ENCODE measurements around the gene FAM98C.
"Not testable (repeated sequence)": the region's sequence is repeated elsewhere in the genome, so short reads cannot be mapped to it uniquely, and the experiment has no call there.

FAM98C gene

DNA sequence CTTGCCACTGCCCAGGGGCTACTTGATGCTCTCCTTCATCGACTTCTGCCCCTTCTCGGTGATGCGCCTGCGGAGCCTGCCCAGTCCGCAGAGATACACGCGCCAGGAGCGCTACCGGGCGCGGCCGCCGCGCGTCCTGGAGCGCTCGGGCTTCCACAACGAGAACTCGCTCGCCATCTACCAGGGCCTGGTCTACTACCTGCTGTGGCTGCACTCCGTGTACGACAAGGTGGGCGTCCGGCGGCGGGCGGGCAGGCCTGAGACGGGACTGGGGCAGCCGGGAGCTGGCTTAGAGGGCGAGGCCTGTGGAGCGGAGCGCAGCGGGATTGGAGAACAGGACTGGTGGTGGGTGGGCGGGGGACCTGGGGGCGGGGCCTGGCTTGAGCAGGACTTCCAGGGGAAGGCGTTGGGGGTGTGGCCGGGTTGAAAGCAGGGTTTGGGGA, 41.2 kb upstream of the FAM98C start:
- Histone ChIP-seq H3F3A (ENCODE audit: insufficient read depth, low read length) (no peaks in the 10 kb centered on the region), H4K20me1 (ENCODE audit: insufficient read depth, low read length) (no peaks in the 10 kb centered on the region), H3K9me3 (ENCODE audit: low read length) (no peaks in the 10 kb centered on the region), H3K36me3 (ENCODE audit: insufficient read depth, low read length) (no peaks in the 10 kb centered on the region), H3K4me2 (ENCODE audit: low read length) (peak overlapping the region; percentile 95), H3K9ac (ENCODE audit: low read length) (no peak overlapping the region; the same call in 1 of the 2 replicates), H3K27ac (ENCODE audit: low read depth, low read length, poor library complexity, severe bottlenecking) (no peak overlapping the region), H3K79me2 (ENCODE audit: insufficient read depth, low read length) (no peaks in the 10 kb centered on the region), H3K4me3 (ENCODE audit: low read depth, low read length, poor library complexity, severe bottlenecking) (peak overlapping the region; percentile 72), H2AFZ (ENCODE audit: low read length) (no peak overlapping the region), H3K4me1 (ENCODE audit: insufficient read depth, low read length, severe bottlenecking) (peaks cover 8% of the 10 kb centered on the region), H3K27me3 (ENCODE audit: insufficient read depth, low read length) (peaks cover 12% of the 10 kb centered on the region; the same call in 1 of the 2 replicates), H3K9me2 (ENCODE audit: low read depth, low read length) (no peaks in the 10 kb centered on the region)
- TF ChIP-seq, protein P1, sequence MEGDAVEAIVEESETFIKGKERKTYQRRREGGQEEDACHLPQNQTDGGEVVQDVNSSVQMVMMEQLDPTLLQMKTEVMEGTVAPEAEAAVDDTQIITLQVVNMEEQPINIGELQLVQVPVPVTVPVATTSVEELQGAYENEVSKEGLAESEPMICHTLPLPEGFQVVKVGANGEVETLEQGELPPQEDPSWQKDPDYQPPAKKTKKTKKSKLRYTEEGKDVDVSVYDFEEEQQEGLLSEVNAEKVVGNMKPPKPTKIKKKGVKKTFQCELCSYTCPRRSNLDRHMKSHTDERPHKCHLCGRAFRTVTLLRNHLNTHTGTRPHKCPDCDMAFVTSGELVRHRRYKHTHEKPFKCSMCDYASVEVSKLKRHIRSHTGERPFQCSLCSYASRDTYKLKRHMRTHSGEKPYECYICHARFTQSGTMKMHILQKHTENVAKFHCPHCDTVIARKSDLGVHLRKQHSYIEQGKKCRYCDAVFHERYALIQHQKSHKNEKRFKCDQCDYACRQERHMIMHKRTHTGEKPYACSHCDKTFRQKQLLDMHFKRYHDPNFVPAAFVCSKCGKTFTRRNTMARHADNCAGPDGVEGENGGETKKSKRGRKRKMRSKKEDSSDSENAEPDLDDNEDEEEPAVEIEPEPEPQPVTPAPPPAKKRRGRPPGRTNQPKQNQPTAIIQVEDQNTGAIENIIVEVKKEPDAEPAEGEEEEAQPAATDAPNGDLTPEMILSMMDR (IDR thresholded peaks at IDR 0.05; ENCODE audit: low read length): no peak
- TF ChIP-seq EZH2 (IDR thresholded peaks at IDR 0.05; ENCODE audit: borderline replicate concordance, low read length): no peak

DNA sequence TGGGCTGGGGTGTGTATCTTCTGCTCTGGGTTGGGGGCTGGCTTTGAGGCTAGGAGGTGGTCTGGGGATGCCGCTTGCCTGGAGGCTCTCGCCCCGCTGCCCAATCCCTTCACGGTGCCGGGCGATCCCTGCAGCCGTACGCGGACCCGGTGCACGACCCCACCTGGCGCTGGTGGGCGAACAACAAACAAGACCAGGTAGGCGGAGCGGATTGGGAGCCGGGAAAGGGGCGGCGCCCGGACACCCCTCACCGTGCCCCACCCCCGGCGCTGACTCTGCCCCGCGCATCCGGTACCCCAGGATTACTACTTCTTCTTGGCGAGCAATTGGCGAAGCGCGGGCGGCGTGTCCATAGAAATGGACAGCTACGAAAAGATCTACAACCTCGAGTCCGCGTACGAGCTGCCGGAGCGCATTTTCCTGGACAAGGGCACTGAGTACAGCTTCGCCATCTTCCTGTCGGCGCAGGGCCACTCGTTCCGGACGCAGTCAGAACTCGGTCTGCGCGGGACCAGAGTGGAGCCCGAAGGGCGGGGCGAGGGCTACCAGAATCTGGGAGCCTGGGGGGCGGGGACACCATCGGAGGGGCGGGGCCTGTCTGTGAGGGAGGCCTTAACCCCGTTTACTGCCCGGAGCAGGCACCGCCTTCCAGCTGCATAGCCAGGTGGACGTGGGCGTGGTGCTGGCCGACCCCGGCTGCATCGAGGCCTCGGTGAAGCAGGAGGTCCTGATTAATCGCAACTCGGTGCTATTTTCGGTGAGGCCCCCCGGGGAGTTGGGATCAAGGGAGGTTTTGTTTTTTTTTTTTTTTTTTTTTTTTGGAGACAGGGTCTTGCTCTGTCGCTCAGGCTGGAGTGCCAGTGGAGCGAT, 40.6 kb upstream of the FAM98C start:
- H3K4me3 ChIP-seq (ENCODE audit: low read depth, low read length, poor library complexity, severe bottlenecking): peak overlapping the region; percentile 72
- no peaks in the 10 kb centered on the region for H3K9me3 ChIP-seq (ENCODE audit: low read length)
- peak overlapping the region; percentile 39; the same call in 1 of the 2 replicates for H3K9ac ChIP-seq (ENCODE audit: low read length)
- no peaks in the 10 kb centered on the region for H3F3A ChIP-seq (ENCODE audit: insufficient read depth, low read length)
- TF ChIP-seq EZH2 (IDR thresholded peaks at IDR 0.05; ENCODE audit: borderline replicate concordance, low read length): no peak
- TF ChIP-seq, protein P1 (IDR thresholded peaks at IDR 0.05; ENCODE audit: low read length): no peak
- H3K4me2 ChIP-seq (ENCODE audit: low read length): peak overlapping the region; percentile 95
- H3K4me1 ChIP-seq (ENCODE audit: insufficient read depth, low read length, severe bottlenecking): peaks cover 8% of the 10 kb centered on the region
- no peaks in the 10 kb centered on the region for H3K9me2 ChIP-seq (ENCODE audit: low read depth, low read length)
- H3K27ac ChIP-seq (ENCODE audit: low read depth, low read length, poor library complexity, severe bottlenecking): no peak overlapping the region
- H3K36me3 ChIP-seq (ENCODE audit: insufficient read depth, low read length): no peaks in the 10 kb centered on the region
- peaks cover 12% of the 10 kb centered on the region; the same call in 1 of the 2 replicates for H3K27me3 ChIP-seq (ENCODE audit: insufficient read depth, low read length)
- H3K79me2 ChIP-seq (ENCODE audit: insufficient read depth, low read length): no peaks in the 10 kb centered on the region
- no peak overlapping the region for H2AFZ ChIP-seq (ENCODE audit: low read length)
- no peaks in the 10 kb centered on the region for H4K20me1 ChIP-seq (ENCODE audit: insufficient read depth, low read length)

DNA sequence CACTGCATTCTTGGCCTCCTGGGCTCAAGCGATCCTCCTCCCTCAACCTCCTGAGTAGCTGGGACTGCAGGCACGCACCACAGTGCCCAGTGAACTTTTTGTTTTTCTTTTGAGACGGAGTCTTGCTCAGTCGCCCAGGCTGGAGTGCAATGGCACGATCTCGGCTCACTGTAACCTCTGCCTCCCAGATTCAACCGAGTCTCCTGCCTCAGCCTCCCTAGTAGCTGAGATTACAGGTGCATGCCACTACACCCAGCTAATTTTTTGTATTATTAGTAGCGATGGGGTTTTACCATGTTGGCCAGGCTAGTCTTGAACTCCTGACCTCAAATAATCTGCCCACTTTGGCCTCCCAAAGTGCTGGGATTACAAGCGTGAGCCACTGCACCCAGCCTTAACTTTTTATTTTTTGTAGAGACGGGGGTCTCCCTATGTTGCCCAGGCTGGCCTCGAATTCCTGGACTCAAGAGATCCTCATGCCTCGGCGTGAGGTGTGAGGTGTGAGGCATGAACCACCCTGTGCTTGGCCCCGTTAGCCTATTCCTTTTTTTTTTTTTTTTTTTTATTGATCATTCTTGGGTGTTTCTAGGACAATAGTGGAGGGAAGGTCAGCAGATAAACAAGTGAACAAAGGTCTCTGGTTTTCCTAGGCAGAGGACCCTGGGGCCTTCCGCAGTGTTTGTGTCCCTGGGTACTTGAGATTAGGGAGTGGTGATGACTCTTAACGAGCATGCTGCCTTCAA, 39.8 kb upstream of the FAM98C start:
- not testable (repeated sequence) for H3K9me3 ChIP-seq (ENCODE audit: low read length); H3K79me2 ChIP-seq (ENCODE audit: insufficient read depth, low read length); H3K9me2 ChIP-seq (ENCODE audit: low read depth, low read length); H4K20me1 ChIP-seq (ENCODE audit: insufficient read depth, low read length); H3K36me3 ChIP-seq (ENCODE audit: insufficient read depth, low read length); H3K9ac ChIP-seq (ENCODE audit: low read length); H3F3A ChIP-seq (ENCODE audit: insufficient read depth, low read length); H3K27ac ChIP-seq (ENCODE audit: low read depth, low read length, poor library complexity, severe bottlenecking); H3K4me1 ChIP-seq (ENCODE audit: insufficient read depth, low read length, severe bottlenecking); H2AFZ ChIP-seq (ENCODE audit: low read length)
- H3K4me2 ChIP-seq (ENCODE audit: low read length): peak overlapping the region; percentile 95
- peaks cover 12% of the 10 kb centered on the region; the same call in 1 of the 2 replicates for H3K27me3 ChIP-seq (ENCODE audit: insufficient read depth, low read length)
- H3K4me3 ChIP-seq (ENCODE audit: low read depth, low read length, poor library complexity, severe bottlenecking): peak overlapping the region; percentile 72
